Aorta (tissue), 5 donors: ENCODE data around the gene VTI1A. TPM values are rescaled to one million over a fixed set of nuclear protein-coding genes. Genes with fewer than 3 reads are reported as not detected.

Source experiments
- ATAC-seq: fragments of 200-7000 bp; cut with Tn5 transposase; one replicate; pipeline ENCODE4 v1.9.1; 2022; ENCODE audit warnings: moderate library complexity; ENCODE audit not compliant: low FRiP score
- DNase-seq, 2 donors: peaks; one replicate each; pipeline ENCODE4 v3.0.0-alpha.2; 2020
- H3K27ac ChIP-seq, 2 donors: one replicate each; pipeline ENCODE4 v1.5.1; 2013; ENCODE audit warnings: low read length in 2 of 2, mild to moderate bottlenecking in 2 of 2, moderate library complexity in 2 of 2, control low read depth in 1 of 2, inconsistent platforms in 1 of 2, low read depth in 1 of 2
- H3K27me3 ChIP-seq, 2 donors: one replicate each; pipeline ENCODE4 v1.6.1; 2013; ENCODE audit warnings: control low read depth in 1 of 2, low read length in 1 of 2, mild to moderate bottlenecking in 1 of 2, moderate library complexity in 1 of 2; ENCODE audit not compliant: insufficient read depth in 2 of 2, control insufficient read depth in 1 of 2
- H3K36me3 ChIP-seq, 2 donors: one replicate each; pipeline ENCODE4 v1.6.1; 2013; ENCODE audit warnings: control low read depth in 1 of 2, low read length in 1 of 2, mild to moderate bottlenecking in 1 of 2; ENCODE audit not compliant: insufficient read depth in 2 of 2, control insufficient read depth in 1 of 2
- H3K4me1 ChIP-seq, 2 donors: one replicate each; pipeline ENCODE4 v1.6.1; 2013; ENCODE audit warnings: low read length in 2 of 2, control low read depth in 1 of 2, mild to moderate bottlenecking in 1 of 2, moderate library complexity in 1 of 2; ENCODE audit not compliant: insufficient read depth in 2 of 2, control insufficient read depth in 1 of 2
- H3K4me3 ChIP-seq, 2 donors: one replicate each; pipeline ENCODE4 v1.5.1; 2013; ENCODE audit warnings: low read length in 2 of 2, control low read depth in 1 of 2, mild to moderate bottlenecking in 1 of 2
- H3K9me3 ChIP-seq: one replicate; pipeline ENCODE4 v1.6.1; 2013; ENCODE audit warnings: mild to moderate bottlenecking, low read length; ENCODE audit not compliant: control insufficient read depth
- WGBS, 2 donors: extraction: QIAGEN DNeasy Blood & Tissue Kit; methylation state at CpG; one replicate each; pipeline ENCODE4 v1.1.7; 2013; 5-methylcytosine and 5-hydroxymethylcytosine counted together
- intact Hi-C, 2 donors: fragments of 100-400 bp; cut with DNase I; formaldehyde crosslinking; loops; one replicate each; pipeline versions ENCODE4 v1.14.2 to v1.15.0; 2022
- polyA plus RNA-seq, 2 donors: library from polyadenylated mRNA; stranded (reverse); fragments of 200-250 nt; gene quantifications; one replicate each; pipeline ENCODE4 v1.2.3, GENCODE V29; 2013
- total RNA-seq, 2 donors: library from RNA; stranded (reverse); fragmentation: NEBNext Ultra II Directional; extraction: Animal tissue kit (Norgen Biotek cat#: 25700); gene quantifications; one replicate each; pipeline ENCODE4 v1.2.1, GENCODE V29; 2021
- donor health status: healthy with polysubstance abuse.
- donor health status: Bipolar disorder and iron deficiency.
- donor health status: DM: no; HTN: no; CAD: no.
- donor health status: DM: no; HTN: no; CAD: no.
- donor health status: DM: yes; HTN: yes; CAD: no.

VTI1A gene
- total and polyA plus RNA-seq, 4 donors = 8.6 to 43.1 (median 23.2) TPM

DNA sequence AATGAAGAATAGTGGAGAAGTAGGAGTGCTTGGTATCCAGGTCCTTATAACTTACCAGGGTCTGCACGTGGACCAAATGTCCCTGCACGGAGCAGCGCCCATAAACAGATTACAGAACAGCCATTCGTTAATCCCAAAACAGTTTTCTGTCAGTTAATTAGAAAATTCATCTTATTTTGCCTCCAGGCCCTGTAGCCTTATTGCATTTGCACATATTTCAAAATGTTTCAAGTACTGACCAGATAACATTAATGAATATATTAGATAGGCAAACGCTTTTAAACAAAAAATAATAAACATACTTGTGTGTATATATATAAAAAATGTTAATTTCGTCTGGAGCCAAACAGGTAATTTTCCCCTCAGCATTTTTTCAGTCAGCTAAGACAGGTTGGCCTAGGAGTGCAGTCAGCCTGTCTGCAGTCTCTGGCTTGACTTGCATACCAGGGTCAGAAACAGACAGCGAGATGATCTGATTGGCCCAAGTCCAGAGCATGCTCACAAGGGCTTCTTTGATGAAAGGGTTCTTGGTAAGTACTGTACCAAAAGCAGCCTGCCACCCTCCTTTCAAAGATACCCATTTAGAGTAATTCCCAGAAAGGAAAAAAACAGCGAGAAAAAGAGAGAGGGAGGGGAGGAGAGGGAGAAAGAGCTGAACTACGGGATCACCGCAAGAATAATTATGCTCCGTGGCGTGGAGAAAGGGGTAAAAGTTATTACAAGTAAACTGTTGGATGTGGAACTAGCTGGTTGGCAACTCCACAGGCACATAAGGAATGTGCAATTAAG is 308.6 kb downstream of the VTI1A start:
- peaks cover 3 to 6% of the 10 kb centered on the region in 2 donors for H3K4me1 ChIP-seq
- ATAC-seq = no peak
- WGBS, 2 donors = 94 to 95% methylated on average over 12 of the region's 12 CpGs

DNA sequence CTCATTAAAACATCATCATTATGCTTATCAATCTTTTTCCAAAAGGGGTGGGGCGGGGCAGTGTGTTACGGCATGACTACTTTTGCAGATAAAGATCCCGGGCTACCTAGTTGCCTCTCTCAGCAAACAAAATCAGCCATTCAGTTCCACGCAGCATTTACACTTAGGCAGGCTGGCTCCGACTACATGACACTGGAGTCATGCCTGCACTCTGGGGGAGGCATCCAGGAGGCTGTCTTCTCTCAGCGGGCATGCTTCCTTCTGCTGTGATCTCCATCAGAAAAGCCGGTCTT is 309.2 kb downstream of the VTI1A start:
- Histone ChIP-seq H3K27me3 (no peaks in the 10 kb centered on the region), H3K4me1 (peaks cover 3 to 6% of the 10 kb centered on the region in 2 donors), H3K36me3 (no peaks in the 10 kb centered on the region), H3K4me3 (no peak overlapping the region), H3K27ac (no peak overlapping the region), H3K9me3 (no peaks in the 10 kb centered on the region)
- ATAC-seq (no peak), DNase-seq (no peak)
- intact Hi-C loops = no loop called here
- 93 to 95% methylated on average over 7 of the region's 7 CpGs for WGBS, 2 donors

More for the DNA sequence above, 308.6 kb downstream of the VTI1A start:
- Histone ChIP-seq H3K27me3 (no peaks in the 10 kb centered on the region), H3K4me3 (no peak overlapping the region), H3K27ac (no peak overlapping the region), H3K9me3 (no peaks in the 10 kb centered on the region), H3K36me3 (no peaks in the 10 kb centered on the region)
- intact Hi-C loops = no loop called here
- DNase-seq = no peak

DNA sequence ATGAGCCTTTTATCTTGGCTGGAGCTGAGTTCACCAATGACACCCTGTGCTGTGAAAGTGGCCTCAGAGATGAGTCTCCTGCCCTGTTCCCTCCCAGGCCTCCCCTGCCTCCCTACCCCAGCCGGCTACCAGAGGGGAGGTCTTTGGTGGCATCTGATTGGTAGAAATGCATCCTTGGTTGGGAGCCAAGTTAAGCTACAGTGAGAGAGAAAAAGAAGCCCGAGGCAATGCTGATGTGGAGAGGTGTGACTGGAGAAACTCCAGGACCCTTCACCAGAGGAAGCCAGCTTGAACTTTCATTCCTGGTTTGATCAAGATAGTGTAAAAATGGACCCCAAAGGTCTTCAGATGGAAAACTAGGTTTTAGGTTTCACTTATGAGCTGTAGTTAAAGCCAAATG is 311.9 kb downstream of the VTI1A start:
- Histone ChIP-seq H3K27me3 (no peaks in the 10 kb centered on the region), H3K9me3 (no peaks in the 10 kb centered on the region), H3K4me3 (no peak overlapping the region), H3K27ac (no peak overlapping the region), H3K4me1 (no peaks in the 10 kb centered on the region), H3K36me3 (peaks cover 0 to under 1% of the 10 kb centered on the region in 2 donors)
- 58 to 65% methylated on average over 2 of the region's 2 CpGs for WGBS, 2 donors
- intact Hi-C loops = no loop called here
- DNase-seq (no peak), ATAC-seq (no peak)

DNA sequence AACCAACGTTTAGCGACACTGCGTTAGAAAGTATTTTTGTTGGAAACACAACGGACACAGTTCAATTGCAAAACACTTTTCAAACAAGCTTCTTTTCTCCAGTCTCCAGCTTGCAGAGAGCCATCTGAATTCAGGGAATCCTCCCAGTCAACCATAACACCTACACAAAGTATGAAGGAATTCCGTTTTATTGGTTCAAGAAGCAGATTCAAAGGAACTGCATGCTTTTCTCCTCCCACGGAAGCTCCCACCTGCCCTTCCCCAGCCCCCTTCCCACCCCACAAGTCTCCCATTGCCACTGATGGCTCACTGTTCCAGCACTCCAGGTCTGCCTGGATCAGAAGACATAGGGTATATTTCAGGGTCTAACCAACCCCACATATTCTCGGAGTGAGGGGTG is 312.5 kb downstream of the VTI1A start:
- ATAC-seq = no peak
- Histone ChIP-seq H3K36me3 (peaks cover 0 to 2% of the 10 kb centered on the region in 2 donors), H3K27ac (no peak overlapping the region), H3K9me3 (no peaks in the 10 kb centered on the region), H3K4me1 (no peaks in the 10 kb centered on the region), H3K27me3 (no peaks in the 10 kb centered on the region), H3K4me3 (no peak overlapping the region)
- WGBS, 2 donors = 92 to 93% methylated on average over 7 of the region's 7 CpGs
- DNase-seq = no peak
- intact Hi-C loops = no loop called here

DNA sequence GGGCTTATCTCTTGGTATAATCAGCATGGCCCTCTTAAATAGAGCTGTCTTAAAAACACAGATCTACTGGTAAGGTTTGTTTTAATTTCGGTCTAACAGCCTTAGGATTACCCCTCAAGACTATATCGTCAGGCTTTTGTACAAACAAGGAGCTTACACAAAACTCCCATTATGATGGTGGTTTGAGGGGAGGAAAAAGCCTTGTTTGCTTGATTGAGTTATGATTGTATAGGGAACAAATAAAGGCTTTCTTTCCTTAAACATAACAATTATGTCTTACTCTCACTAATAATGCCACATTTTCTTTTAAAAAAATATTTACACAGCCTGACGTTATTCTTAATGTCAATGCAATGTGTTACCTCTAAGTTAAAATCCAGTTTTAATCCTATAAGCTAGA is 314.2 kb downstream of the VTI1A start:
- H3K9me3 ChIP-seq = no peaks in the 10 kb centered on the region
- H3K36me3 ChIP-seq = peaks cover 0 to 2% of the 10 kb centered on the region in 2 donors
- no peaks in the 10 kb centered on the region for H3K27me3 ChIP-seq
- H3K4me1 ChIP-seq = no peaks in the 10 kb centered on the region
- H3K4me3 ChIP-seq = no peak overlapping the region
- DNase-seq = no peak
- intact Hi-C loops = no loop called here
- 91 to 94% methylated on average over 3 of the region's 3 CpGs for WGBS, 2 donors
- H3K27ac ChIP-seq = no peak overlapping the region
- no peak for ATAC-seq

DNA sequence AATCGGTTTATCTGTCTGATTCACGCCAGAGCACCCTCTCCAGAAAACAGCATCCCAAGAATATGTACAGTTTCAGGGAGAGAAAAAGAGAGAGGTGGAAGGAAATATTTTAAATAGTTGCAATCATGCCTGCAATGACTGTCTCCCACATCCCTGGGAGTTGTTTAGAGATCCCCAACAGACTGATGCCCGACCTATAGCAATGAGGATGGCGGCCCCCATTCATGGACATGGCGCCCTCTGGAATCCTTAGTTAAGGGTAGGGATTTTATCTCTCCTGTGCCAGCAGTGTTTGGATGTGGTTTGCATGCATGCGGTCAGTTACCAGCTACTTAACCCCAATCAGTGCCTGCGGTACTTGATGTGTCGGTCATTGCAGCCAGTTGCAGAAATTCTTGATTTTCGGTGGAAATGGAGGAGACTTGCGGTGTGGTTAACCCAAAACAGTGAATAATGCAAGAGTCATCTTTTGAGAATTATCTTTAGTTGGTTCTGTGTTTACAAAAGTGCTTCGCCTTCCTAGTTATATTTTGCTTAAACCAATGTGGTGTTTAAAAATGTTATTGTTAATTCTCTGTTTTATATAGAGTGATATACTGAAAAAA is 317.0 kb downstream of the VTI1A start:
- H3K36me3 ChIP-seq = peaks cover 0 to 2% of the 10 kb centered on the region in 2 donors
- H3K27ac ChIP-seq = no peak overlapping the region
- no peak overlapping the region for H3K4me3 ChIP-seq
- intact Hi-C loops = no loop called here
- no peaks in the 10 kb centered on the region for H3K4me1 ChIP-seq
- DNase-seq = no peak
- no peaks in the 10 kb centered on the region for H3K27me3 ChIP-seq
- H3K9me3 ChIP-seq = no peaks in the 10 kb centered on the region
- ATAC-seq = no peak
- 93 to 97% methylated on average over 11 of the region's 11 CpGs for WGBS, 2 donors

DNA sequence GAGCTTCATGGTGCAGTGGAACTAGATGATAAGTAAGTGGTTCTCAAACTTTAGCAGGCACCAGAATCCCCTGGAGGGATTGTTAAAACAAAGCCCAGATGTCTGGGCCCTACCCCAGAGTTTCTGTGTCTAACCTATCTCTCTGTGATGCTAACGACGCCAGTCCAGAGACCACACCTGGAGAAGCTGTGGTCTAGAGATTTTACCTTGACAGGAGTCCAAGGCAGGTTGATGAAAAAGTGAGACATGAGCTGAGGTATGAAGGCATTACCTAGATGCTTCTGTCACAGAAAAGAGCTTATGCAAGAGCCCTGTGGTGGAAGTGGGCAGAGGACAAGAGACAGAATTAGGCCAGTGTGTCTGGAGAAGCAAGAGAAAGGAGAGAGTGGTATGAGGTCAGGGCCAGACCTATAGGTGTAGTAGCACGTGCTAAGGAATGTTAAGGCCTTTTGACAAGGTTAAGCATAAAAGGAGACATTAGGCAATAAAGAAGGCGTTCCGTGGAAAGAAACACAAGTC is 318.8 kb downstream of the VTI1A start:
- Histone ChIP-seq H3K27ac (no peak overlapping the region), H3K4me3 (no peak overlapping the region), H3K4me1 (no peaks in the 10 kb centered on the region), H3K27me3 (no peaks in the 10 kb centered on the region), H3K9me3 (no peaks in the 10 kb centered on the region), H3K36me3 (peaks cover 0 to 2% of the 10 kb centered on the region in 2 donors)
- DNase-seq (no peak), ATAC-seq (no peak)
- 94 to 96% methylated on average over 5 of the region's 5 CpGs for WGBS, 2 donors
- intact Hi-C loops = no loop called here

DNA sequence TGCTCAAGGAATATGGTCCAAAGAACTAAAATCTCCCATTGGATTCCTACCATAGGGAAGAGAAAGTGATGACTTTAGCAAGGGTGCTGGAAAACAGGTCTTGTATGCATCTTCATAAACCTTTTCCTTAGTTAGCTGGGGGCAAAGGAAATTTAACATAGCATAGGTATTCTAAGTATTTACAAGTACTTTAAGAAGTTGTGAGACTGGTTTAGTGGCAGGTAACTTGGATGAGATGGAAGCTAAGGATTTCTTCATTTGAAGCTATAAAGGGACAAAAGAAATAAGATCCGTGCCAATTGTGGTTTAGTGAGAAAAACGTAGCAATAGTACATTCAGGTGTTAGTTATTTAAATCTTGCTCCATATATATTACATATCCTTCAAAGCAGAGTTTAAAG is 319.6 kb downstream of the VTI1A start:
- DNase-seq = no peak
- H3K36me3 ChIP-seq = peaks cover 0 to 2% of the 10 kb centered on the region in 2 donors
- no peaks in the 10 kb centered on the region for H3K4me1 ChIP-seq
- no peak for ATAC-seq
- H3K4me3 ChIP-seq = no peak overlapping the region
- no peak overlapping the region for H3K27ac ChIP-seq
- no peaks in the 10 kb centered on the region for H3K27me3 ChIP-seq
- 88 to 94% methylated on average over 2 of the region's 2 CpGs for WGBS, 2 donors
- H3K9me3 ChIP-seq = no peaks in the 10 kb centered on the region
- intact Hi-C loops = no loop called here

DNA sequence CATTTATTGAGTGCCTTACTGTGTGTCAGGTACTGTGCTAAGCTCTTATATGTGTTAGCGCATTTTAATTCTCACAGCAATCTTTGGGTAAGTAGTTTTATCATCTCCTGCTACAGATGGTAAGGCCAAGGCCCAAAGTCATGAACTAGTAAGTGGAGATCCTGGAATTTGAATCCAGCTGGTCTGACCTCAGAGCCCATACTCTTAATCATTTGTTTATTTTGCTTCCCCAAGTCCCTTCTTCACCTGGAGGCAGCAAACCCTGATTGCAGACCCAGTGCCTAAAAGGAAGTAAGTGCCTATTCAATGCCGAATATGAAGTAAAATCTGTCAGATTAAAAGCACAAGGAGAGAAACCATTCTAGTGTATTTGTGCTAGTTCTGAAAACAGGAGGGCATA is 320.1 kb downstream of the VTI1A start:
- H3K4me3 ChIP-seq = no peak overlapping the region
- H3K27ac ChIP-seq = no peak overlapping the region
- 95 to 96% methylated on average over 2 of the region's 2 CpGs for WGBS, 2 donors
- intact Hi-C loops = no loop called here
- H3K27me3 ChIP-seq = no peaks in the 10 kb centered on the region
- ATAC-seq = no peak
- H3K9me3 ChIP-seq = no peaks in the 10 kb centered on the region
- H3K36me3 ChIP-seq = peaks cover 0 to 2% of the 10 kb centered on the region in 2 donors
- H3K4me1 ChIP-seq = no peaks in the 10 kb centered on the region
- DNase-seq = no peak
